HL-60 (cell line): Measurements from ENCODE around the gene TXNDC2.

Source experiments
- CTCF ChIP-seq: IDR thresholded peaks from one replicate; pipeline ENCODE4 v1.5.1; 2011; ENCODE audit warnings: low read length, control low read depth, inconsistent platforms; ENCODE audit not compliant: insufficient read depth
- GABPA ChIP-seq: IDR thresholded peaks from 2 replicates; pipeline ENCODE4 v1.6.1; 2012; ENCODE audit warnings: low read depth
- POLR2AphosphoS5 ChIP-seq: IDR thresholded peaks from 2 replicates; pipeline ENCODE4 v1.6.1; 2012; ENCODE audit warnings: low read depth
- REST ChIP-seq: IDR thresholded peaks from 2 replicates; pipeline ENCODE4 v1.6.1; 2012; ENCODE audit warnings: low read depth; ENCODE audit not compliant: insufficient replicate concordance
- SPI1 ChIP-seq: IDR thresholded peaks from 2 replicates; pipeline ENCODE4 v1.6.1; 2012; ENCODE audit warnings: low read depth, mild to moderate bottlenecking, borderline replicate concordance

DNA sequence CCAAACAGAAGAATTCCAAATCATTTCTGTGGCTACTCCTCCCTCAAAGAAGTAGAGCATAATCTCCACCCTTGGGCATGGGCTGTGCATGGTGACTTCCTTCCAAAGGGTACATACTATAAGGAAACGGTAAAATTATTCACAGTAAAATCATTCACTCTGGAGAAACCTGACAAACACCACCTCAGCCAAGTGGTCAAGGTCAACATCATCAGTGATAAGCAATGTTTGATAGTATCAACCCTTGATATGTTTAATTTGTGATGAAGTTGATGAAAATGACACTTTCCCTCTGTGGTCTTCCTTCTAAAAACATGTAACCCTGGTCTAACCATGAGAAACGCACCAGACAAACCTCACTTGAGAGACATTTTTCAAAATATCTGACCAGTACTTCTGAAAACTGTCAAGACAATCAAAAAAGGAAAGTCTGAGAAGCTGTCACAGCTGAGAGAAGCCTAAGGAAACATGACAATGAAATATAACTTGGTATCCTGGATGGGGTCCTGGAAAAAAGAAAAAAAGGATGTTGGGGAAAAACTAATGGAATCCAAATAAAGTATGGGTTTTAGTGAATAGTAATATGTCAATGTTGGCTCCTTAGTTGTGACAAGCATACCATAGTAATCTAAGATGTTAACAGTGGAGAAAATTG, 9.4 kb upstream of the TXNDC2 start:
- no peak for TF ChIP-seq POLR2AphosphoS5
- TF ChIP-seq CTCF: no peak
- TF ChIP-seq REST: no peak
- TF ChIP-seq SPI1: no peak
- TF ChIP-seq GABPA: no peak
